GM13977 (cell line): ENCODE results near the gene DSN1.

Experiments used
- DNase-seq: peaks from one replicate; pipeline ENCODE4 v3.0.0; 2012; ENCODE audit warnings: low spot score
- in situ Hi-C: fragments of 300-500 bp; cut with MboI; formaldehyde crosslinking; loops from one replicate; pipeline ENCODE4 v1.12.0; 2022; ENCODE audit warnings: low sequenced_read_pairs, low pct_unique_long_range_greater_than_20kb, mixed read lengths, inconsistent platforms; ENCODE audit not compliant: unreplicated experiment
- TF ChIP-seq, protein P1 (sequence below): IDR thresholded peaks from 2 replicates; pipeline ENCODE4 v1.5.1; 2012; ENCODE audit warnings: mild to moderate bottlenecking, control low read depth; ENCODE audit not compliant: insufficient read depth; ENCODE audit errors: extremely low read depth, missing control alignments

DSN1 gene

DNA sequence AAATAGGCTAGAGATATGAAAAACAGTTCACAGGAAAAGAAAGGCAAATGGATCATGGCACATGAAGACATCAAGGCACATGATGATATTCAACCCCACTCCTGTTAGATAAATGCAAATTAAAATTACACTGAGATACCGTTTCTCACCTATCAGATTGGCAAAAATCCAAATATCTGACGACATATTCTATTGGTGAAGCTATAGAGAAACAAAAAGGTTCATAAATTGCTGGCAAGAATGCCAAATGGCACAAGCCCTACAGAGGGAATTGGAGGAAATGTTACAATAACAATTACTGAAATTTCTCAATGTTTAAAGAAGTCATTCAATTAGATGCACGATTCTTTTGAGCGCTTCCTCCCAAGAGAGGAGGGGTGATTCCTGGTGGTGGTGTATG lies 45.3 kb upstream of the DSN1 start:
- TF ChIP-seq, protein P1, sequence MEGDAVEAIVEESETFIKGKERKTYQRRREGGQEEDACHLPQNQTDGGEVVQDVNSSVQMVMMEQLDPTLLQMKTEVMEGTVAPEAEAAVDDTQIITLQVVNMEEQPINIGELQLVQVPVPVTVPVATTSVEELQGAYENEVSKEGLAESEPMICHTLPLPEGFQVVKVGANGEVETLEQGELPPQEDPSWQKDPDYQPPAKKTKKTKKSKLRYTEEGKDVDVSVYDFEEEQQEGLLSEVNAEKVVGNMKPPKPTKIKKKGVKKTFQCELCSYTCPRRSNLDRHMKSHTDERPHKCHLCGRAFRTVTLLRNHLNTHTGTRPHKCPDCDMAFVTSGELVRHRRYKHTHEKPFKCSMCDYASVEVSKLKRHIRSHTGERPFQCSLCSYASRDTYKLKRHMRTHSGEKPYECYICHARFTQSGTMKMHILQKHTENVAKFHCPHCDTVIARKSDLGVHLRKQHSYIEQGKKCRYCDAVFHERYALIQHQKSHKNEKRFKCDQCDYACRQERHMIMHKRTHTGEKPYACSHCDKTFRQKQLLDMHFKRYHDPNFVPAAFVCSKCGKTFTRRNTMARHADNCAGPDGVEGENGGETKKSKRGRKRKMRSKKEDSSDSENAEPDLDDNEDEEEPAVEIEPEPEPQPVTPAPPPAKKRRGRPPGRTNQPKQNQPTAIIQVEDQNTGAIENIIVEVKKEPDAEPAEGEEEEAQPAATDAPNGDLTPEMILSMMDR = no peak
- in situ Hi-C loops = no loop called here
- no peak for DNase-seq

DNA sequence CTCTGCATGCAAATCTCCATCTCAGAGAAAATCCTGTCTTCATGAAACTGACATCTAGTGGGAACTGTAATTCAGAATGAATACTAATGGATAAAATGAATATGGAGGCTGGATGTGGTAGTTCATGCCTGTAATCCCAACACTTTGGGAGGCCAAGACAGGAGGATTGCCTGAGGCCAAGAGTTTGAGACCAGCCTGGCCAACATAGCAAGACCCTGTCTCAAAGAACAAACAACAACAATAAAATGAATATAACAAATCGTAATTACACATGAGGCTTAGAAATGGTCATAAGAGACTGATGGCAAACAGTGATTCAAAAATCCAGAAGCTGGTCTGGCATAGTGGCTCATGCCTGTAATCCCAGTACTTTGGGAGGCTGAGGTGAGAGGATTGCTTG lies 44.6 kb upstream of the DSN1 start:
- DNase-seq = no peak
- in situ Hi-C loops = no loop called here
- TF ChIP-seq, protein P1 = no peak

DNA sequence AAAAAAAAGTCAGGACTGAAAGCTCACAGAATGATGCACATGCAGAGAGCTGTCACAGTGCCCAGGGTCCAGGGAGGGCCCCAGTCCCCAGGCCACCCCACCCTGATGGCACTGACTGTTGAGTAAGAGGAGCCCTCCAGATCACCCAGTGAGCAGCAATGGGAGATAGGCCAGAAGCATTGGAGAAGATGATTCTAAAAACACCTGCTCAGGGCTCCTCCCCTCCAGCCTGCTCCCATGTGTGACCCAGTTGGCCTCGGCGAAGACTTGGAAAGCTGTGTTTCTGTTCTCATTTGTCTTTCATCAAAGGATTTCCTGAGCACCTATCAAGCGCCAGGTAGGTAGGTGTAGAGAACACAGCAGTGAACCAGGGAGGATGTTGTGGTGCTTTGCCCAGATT lies 43.9 kb upstream of the DSN1 start:
- no peak for DNase-seq
- in situ Hi-C loops = no loop called here
- TF ChIP-seq, protein P1 = no peak

DNA sequence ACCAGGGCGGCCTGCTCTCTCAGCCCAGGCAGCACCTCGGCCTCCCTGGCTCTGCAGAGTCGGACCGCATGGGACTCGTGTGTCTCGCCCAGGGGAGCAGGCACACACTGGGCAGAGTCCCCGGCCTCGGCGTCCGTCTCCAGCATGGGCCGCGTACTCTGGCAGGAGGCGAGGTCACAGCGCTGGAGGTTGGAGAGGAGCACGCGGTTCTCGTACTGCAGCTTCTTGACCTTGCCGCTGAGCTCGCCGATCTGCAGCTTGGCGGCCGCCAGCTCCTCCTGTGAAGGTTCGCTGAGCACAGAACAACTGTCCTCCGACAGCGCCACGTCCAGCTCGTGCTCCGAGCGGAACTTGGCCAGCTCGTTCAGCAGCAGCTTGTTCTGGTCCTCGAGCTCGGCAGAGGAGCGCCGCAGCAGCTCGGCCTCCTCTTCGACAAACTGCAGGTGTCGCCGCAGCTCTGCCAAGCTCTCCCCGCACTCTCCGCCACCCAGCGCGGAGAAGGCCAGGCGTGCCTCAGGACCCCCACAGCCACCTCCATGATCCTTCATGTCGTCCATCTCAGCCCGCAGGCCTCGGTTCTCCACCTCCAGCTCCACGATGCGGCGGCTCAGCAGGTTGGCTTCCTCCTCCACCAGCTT lies 42.0 kb upstream of the DSN1 start:
- in situ Hi-C loops = no loop called here
- DNase-seq = no peak
- TF ChIP-seq, protein P1 = no peak

DNA sequence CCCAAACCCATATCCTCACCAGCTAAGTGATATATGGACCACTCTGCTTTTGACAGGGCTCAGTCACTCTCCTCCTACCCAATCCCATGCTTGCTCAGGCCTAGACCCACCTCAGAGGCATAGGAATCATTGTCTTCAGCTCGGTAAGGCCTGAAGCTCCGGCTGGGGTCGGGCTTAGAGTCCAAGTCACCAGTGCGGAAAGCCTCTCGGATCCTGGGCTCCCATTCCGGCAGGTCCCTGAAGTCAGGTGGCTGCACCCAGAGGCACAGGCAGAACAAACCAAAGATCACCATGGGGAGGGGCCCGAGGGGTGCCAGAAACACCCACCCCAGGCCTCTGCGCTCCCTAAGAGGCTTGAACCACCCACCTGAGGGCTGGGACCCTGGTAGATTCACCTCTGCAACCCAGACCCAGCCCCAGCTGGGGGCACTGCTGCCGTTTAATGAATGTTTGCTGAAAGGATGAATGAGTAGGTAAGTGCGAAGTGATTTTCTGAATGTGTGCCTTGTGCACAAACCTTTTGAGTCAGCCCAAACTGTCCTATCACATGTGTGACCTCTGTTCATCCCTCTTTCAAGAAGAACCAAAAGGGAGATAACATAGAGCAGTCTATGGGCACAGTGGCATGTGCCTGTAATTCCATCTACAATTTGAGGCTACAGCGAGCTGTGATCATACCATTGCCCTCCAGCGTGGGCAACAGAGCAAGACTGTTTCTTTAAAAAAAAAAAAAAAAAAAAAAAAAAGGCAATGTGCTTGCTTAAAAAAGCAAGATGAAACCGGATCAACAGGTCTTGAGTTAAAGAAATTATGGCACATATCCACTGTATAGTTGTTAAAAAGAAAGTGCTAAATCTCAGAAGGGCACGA lies 39.3 kb upstream of the DSN1 start:
- no peak for DNase-seq
- TF ChIP-seq, protein P1 = no peak
- in situ Hi-C loops = no loop called here

DNA sequence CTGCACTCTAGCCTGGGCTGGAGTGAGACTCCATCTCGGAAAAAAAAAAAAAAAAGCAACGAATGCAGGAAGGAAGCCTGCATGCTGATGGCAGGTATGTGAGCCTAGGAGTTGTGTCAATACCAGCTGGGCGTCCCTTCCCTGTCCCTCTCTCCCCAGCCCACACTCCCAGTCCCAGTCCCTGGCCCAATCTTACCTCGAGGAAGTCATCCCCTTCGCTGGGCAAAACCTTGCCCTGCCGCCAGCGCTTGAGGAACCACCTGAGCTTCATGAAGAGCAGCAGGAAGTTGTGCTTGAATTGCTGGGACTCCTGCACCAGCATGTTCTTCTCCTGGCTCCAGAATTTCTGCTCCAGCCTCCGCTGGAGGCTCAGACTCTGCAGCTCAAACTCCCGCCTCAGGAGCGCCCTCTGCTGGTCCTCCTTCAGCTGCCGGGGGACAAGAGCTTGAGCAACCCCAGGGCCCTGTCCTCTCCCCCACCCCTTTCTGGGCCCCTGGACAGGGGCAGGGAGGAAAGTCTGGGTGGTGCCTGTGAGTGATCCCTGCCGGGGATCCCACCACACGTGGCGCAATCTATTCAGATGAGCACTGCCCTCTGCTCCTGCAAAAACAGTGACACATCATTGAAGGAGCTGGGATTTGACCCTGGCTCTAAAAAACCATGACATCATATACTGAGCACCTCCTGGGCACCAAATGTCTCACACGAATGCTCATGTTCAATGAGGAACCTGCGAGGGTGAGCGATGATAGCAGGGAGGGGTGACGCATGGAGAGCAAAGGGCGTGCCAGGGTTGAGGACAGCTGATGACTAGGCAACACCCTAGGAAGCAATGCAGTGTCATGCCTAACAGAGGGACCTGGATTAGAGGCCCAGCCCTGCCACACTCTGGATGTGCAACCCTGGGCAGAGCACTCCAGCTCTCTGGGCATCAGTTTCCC lies 35.0 kb upstream of the DSN1 start:
- TF ChIP-seq, protein P1 = peak; percentile 88
- DNase-seq = peak; percentile 78
- in situ Hi-C loops = no loop called here
